Panc1 (cell line): ENCODE results near the gene BRCA2.

Experiments
- CTCF ChIP-seq: fragments of 450-650 bp; IDR thresholded peaks from 2 replicates; pipeline ENCODE4 v1.5.1; 2017; ENCODE audit warnings: mild to moderate bottlenecking
- POLR2AphosphoS5 ChIP-seq: IDR thresholded peaks from 2 replicates; pipeline ENCODE4 v1.6.1; 2012; ENCODE audit warnings: mild to moderate bottlenecking, low read depth, low read length, moderate library complexity
- REST ChIP-seq, 2 experiments: IDR thresholded peaks; 2 replicates each; pipeline ENCODE4 v1.6.1; 2011 to 2012; ENCODE audit warnings: low read depth in 2 of 2, control low read depth in 1 of 2, low read length in 1 of 2, mild to moderate bottlenecking in 1 of 2, moderate library complexity in 1 of 2; ENCODE audit not compliant: insufficient read depth in 1 of 2
- TCF7L2 ChIP-seq: IDR thresholded peaks from 2 replicates; pipeline ENCODE4 v1.6.1; 2011; ENCODE audit warnings: mild to moderate bottlenecking, low read depth, low read length, inconsistent platforms

- TF ChIP-seq REST (IDR thresholded peaks at IDR 0.05; ENCODE audit: insufficient read depth in 1 of 2, low read depth in 2 of 2, low read length in 1 of 2) (no peak), CTCF (no peak), TCF7L2 (no peak), POLR2AphosphoS5 (no peak)
Observed at GRCh38 chr13:32277839-32278238, 37.5 kb upstream of the BRCA2 start.
